SK-N-SH (cell line): Measurements from ENCODE around the gene CELF4.

Experiments used
- SIN3A ChIP-seq: IDR thresholded peaks from 2 replicates; pipeline ENCODE4 v1.6.1; 2012; ENCODE audit warnings: low read depth, mild to moderate bottlenecking, low read length, moderate library complexity, borderline replicate concordance
- USF1 ChIP-seq: IDR thresholded peaks from 2 replicates; pipeline ENCODE4 v1.4.0; 2012; ENCODE audit warnings: low read depth, borderline replicate concordance
- TF ChIP-seq, protein P1 (sequence below): fragments of 200-600 bp; sonication (generic); IDR thresholded peaks from 2 replicates; pipeline ENCODE4 v1.6.1; 2017; ENCODE audit warnings: antibody characterized with exemption, mild to moderate bottlenecking, moderate library complexity

GRCh38 chr18:37422596-37422995 is 143.0 kb downstream of the CELF4 start:
- TF ChIP-seq USF1 (no peak), SIN3A (no peak)
- TF ChIP-seq, protein P1, sequence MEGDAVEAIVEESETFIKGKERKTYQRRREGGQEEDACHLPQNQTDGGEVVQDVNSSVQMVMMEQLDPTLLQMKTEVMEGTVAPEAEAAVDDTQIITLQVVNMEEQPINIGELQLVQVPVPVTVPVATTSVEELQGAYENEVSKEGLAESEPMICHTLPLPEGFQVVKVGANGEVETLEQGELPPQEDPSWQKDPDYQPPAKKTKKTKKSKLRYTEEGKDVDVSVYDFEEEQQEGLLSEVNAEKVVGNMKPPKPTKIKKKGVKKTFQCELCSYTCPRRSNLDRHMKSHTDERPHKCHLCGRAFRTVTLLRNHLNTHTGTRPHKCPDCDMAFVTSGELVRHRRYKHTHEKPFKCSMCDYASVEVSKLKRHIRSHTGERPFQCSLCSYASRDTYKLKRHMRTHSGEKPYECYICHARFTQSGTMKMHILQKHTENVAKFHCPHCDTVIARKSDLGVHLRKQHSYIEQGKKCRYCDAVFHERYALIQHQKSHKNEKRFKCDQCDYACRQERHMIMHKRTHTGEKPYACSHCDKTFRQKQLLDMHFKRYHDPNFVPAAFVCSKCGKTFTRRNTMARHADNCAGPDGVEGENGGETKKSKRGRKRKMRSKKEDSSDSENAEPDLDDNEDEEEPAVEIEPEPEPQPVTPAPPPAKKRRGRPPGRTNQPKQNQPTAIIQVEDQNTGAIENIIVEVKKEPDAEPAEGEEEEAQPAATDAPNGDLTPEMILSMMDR, result no peak
